ENCODE results near the gene GFER. TPM values are rescaled to one million over a fixed set of nuclear protein-coding genes. Genes with fewer than 3 reads are reported as not detected.

GFER gene
- total and polyA plus RNA-seq, 9 of the 15 experiments (the other 6 are each of a cell fraction or from before 2014, with no cell fraction given) = 4.3 to 53.7 (median 19.8) TPM

DNA sequence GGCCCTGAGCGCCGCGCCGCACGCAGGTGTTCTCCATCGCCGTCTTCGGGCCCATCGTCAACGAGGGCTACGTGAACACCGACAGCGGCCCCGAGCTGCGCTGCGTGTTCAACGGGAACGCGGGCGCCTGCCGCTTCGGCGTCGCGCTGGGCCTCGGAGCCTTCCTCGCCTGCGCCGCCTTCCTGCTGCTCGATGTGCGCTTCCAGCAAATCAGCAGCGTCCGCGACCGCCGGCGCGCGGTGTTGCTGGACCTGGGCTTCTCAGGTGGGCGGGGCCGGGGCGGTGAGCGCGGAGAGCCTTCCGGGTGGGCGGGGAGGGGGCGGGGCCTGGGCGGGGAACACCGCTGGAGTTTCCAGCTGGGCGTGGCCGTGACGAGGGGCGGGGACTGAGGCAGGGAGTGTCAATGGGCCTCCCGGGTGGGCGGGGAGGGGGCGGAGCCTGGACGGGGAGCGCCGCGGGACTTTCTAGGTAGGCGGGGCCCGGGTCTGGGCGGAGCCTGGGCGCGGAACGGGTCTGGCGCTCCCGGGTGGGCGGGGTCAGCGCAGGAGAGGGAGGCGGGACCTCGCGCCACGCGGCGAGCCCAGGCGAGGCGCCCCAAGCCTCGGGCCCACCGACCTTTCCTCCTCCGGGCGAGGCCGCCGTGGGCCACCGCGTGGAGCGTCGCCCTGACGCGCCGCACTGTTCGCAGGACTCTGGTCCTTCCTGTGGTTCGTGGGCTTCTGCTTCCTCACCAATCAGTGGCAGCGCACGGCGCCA, 8.1 kb downstream of the GFER start (continued):
- TF ChIP-seq, protein P1, sequence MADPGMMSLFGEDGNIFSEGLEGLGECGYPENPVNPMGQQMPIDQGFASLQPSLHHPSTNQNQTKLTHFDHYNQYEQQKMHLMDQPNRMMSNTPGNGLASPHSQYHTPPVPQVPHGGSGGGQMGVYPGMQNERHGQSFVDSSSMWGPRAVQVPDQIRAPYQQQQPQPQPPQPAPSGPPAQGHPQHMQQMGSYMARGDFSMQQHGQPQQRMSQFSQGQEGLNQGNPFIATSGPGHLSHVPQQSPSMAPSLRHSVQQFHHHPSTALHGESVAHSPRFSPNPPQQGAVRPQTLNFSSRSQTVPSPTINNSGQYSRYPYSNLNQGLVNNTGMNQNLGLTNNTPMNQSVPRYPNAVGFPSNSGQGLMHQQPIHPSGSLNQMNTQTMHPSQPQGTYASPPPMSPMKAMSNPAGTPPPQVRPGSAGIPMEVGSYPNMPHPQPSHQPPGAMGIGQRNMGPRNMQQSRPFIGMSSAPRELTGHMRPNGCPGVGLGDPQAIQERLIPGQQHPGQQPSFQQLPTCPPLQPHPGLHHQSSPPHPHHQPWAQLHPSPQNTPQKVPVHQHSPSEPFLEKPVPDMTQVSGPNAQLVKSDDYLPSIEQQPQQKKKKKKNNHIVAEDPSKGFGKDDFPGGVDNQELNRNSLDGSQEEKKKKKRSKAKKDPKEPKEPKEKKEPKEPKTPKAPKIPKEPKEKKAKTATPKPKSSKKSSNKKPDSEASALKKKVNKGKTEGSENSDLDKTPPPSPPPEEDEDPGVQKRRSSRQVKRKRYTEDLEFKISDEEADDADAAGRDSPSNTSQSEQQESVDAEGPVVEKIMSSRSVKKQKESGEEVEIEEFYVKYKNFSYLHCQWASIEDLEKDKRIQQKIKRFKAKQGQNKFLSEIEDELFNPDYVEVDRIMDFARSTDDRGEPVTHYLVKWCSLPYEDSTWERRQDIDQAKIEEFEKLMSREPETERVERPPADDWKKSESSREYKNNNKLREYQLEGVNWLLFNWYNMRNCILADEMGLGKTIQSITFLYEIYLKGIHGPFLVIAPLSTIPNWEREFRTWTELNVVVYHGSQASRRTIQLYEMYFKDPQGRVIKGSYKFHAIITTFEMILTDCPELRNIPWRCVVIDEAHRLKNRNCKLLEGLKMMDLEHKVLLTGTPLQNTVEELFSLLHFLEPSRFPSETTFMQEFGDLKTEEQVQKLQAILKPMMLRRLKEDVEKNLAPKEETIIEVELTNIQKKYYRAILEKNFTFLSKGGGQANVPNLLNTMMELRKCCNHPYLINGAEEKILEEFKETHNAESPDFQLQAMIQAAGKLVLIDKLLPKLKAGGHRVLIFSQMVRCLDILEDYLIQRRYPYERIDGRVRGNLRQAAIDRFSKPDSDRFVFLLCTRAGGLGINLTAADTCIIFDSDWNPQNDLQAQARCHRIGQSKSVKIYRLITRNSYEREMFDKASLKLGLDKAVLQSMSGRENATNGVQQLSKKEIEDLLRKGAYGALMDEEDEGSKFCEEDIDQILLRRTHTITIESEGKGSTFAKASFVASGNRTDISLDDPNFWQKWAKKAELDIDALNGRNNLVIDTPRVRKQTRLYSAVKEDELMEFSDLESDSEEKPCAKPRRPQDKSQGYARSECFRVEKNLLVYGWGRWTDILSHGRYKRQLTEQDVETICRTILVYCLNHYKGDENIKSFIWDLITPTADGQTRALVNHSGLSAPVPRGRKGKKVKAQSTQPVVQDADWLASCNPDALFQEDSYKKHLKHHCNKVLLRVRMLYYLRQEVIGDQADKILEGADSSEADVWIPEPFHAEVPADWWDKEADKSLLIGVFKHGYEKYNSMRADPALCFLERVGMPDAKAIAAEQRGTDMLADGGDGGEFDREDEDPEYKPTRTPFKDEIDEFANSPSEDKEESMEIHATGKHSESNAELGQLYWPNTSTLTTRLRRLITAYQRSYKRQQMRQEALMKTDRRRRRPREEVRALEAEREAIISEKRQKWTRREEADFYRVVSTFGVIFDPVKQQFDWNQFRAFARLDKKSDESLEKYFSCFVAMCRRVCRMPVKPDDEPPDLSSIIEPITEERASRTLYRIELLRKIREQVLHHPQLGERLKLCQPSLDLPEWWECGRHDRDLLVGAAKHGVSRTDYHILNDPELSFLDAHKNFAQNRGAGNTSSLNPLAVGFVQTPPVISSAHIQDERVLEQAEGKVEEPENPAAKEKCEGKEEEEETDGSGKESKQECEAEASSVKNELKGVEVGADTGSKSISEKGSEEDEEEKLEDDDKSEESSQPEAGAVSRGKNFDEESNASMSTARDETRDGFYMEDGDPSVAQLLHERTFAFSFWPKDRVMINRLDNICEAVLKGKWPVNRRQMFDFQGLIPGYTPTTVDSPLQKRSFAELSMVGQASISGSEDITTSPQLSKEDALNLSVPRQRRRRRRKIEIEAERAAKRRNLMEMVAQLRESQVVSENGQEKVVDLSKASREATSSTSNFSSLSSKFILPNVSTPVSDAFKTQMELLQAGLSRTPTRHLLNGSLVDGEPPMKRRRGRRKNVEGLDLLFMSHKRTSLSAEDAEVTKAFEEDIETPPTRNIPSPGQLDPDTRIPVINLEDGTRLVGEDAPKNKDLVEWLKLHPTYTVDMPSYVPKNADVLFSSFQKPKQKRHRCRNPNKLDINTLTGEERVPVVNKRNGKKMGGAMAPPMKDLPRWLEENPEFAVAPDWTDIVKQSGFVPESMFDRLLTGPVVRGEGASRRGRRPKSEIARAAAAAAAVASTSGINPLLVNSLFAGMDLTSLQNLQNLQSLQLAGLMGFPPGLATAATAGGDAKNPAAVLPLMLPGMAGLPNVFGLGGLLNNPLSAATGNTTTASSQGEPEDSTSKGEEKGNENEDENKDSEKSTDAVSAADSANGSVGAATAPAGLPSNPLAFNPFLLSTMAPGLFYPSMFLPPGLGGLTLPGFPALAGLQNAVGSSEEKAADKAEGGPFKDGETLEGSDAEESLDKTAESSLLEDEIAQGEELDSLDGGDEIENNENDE (IDR thresholded peaks at IDR 0.05; ENCODE audit: low read depth, low read length) = no peak
- TF ChIP-seq SRF (CRISPR knock-in tag; IDR thresholded peaks at IDR 0.05) (no peak; a peak in 1 of 4 replicates), GATAD2B (IDR thresholded peaks at IDR 0.05; ENCODE audit: borderline replicate concordance) (no peak), KAT2B (IDR thresholded peaks at IDR 0.05; ENCODE audit: low read depth, low read length) (no peak), ELF1 (tag; IDR thresholded peaks at IDR 0.05) (peak; percentile 80), NCOA6 (IDR thresholded peaks at IDR 0.05) (no peak), EP300 (IDR thresholded peaks at IDR 0.05; ENCODE audit: low read length) (no peak), PHB (CRISPR knock-in tag; IDR thresholded peaks at IDR 0.05) (no peak), MEF2A (IDR thresholded peaks at IDR 0.05; ENCODE audit: control insufficient read depth, low read depth, low read length) (no peak), TAL1 (IDR thresholded peaks at IDR 0.05) (no peak)
- TF ChIP-seq, protein P2, sequence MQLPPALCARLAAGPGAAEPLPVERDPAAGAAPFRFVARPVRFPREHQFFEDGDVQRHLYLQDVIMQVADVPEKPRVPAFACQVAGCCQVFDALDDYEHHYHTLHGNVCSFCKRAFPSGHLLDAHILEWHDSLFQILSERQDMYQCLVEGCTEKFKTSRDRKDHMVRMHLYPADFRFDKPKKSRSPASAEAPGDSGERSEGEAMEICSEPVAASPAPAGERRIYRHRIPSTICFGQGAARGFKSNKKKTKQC (CRISPR knock-in tag; IDR thresholded peaks at IDR 0.05) = peak; percentile 82
- TF ChIP-seq, protein P3, sequence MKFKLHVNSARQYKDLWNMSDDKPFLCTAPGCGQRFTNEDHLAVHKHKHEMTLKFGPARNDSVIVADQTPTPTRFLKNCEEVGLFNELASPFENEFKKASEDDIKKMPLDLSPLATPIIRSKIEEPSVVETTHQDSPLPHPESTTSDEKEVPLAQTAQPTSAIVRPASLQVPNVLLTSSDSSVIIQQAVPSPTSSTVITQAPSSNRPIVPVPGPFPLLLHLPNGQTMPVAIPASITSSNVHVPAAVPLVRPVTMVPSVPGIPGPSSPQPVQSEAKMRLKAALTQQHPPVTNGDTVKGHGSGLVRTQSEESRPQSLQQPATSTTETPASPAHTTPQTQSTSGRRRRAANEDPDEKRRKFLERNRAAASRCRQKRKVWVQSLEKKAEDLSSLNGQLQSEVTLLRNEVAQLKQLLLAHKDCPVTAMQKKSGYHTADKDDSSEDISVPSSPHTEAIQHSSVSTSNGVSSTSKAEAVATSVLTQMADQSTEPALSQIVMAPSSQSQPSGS (CRISPR knock-in tag; IDR thresholded peaks at IDR 0.05) = no peak
- TF ChIP-seq, protein P4, sequence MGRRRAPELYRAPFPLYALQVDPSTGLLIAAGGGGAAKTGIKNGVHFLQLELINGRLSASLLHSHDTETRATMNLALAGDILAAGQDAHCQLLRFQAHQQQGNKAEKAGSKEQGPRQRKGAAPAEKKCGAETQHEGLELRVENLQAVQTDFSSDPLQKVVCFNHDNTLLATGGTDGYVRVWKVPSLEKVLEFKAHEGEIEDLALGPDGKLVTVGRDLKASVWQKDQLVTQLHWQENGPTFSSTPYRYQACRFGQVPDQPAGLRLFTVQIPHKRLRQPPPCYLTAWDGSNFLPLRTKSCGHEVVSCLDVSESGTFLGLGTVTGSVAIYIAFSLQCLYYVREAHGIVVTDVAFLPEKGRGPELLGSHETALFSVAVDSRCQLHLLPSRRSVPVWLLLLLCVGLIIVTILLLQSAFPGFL (CRISPR knock-in tag; IDR thresholded peaks at IDR 0.05) = no peak
